Tibial artery (tissue), 4 donors: ENCODE data around the gene SPACA5B.
"Not testable (repeated sequence)": the region's sequence is repeated elsewhere in the genome, so short reads cannot be mapped to it uniquely, and the experiment has no call there.

ENCODE experiments used
- DNase-seq, 2 donors: peaks; one replicate each; pipeline ENCODE4 v3.0.0-alpha.2; 2019
- H3K27ac ChIP-seq, 2 donors: fragments of 200-600 bp; sonication (generic) in 1 of 2; 1 replicate in 1 of 2; 2 replicates in 1 of 2; pipeline ENCODE4 v1.5.1; 2018 to 2019; ENCODE audit warnings: mild to moderate bottlenecking in 1 of 2
- H3K27me3 ChIP-seq, 2 donors: fragments of 200-600 bp; sonication (generic) in 1 of 2; one replicate each; pipeline versions ENCODE4 v1.5.1 to v1.6.0; 2016 to 2019
- H3K36me3 ChIP-seq, 3 donors: fragments of 200-600 bp; sonication (generic) in 2 of 3; one replicate each; pipeline ENCODE4 v1.5.1; 2016 to 2019; ENCODE audit warnings: mild to moderate bottlenecking in 2 of 3
- H3K4me1 ChIP-seq, 4 donors: fragments of 200-600 bp; sonication (generic) in 2 of 4; 1 replicate in 3 of 4; 2 replicates in 1 of 4; pipeline ENCODE4 v1.5.1; 2016 to 2019
- H3K4me3 ChIP-seq, 2 donors: fragments of 200-600 bp; sonication (generic) in 1 of 2; 1 replicate in 1 of 2; 2 replicates in 1 of 2; pipeline ENCODE4 v1.5.1; 2018 to 2019; ENCODE audit warnings: mild to moderate bottlenecking in 2 of 2
- H3K9me3 ChIP-seq, 3 donors: fragments of 200-600 bp; sonication (generic) in 1 of 3; one replicate each; pipeline ENCODE4 v1.5.1; 2016 to 2019
- CTCF ChIP-seq, 2 experiments: fragments of 200-600 bp in 1 of 2; fragments of 450-650 bp in 1 of 2; IDR thresholded peaks; one replicate each; pipeline ENCODE4 v1.5.1; 2017 to 2019; ENCODE audit warnings: antibody characterized with exemption in 2 of 2, mild to moderate bottlenecking in 1 of 2, moderate library complexity in 1 of 2
- intact Hi-C: fragments of 100-400 bp; cut with DNase I; formaldehyde crosslinking; loops from one replicate; pipeline ENCODE4 v1.15.0; 2023; ENCODE audit warnings: low total_unique reads

The SPACA5B gene

GRCh38 chrX:48154796-48155195 lies 24.4 kb downstream of the SPACA5B start:
- Histone ChIP-seq H3K27me3 (no peaks in the 10 kb centered on the region), H3K27ac (no peak overlapping the region), H3K36me3 (no peaks in the 10 kb centered on the region), H3K4me1 (no peaks in the 10 kb centered on the region), H3K4me3 (no peak overlapping the region), H3K9me3 (no peaks in the 10 kb centered on the region)
- DNase-seq = no peak
- intact Hi-C loops = no loop called here
- TF ChIP-seq CTCF (IDR thresholded peaks at IDR 0.05) = no peak

- H3K36me3 ChIP-seq = no peaks in the 10 kb centered on the region
- H3K9me3 ChIP-seq = no peaks in the 10 kb centered on the region
- no peak overlapping the region for H3K27ac ChIP-seq
- intact Hi-C loops = no loop called here
- H3K27me3 ChIP-seq = no peaks in the 10 kb centered on the region
- no peak for DNase-seq
- H3K4me3 ChIP-seq = no peak overlapping the region
- no peak for TF ChIP-seq CTCF (IDR thresholded peaks at IDR 0.05)
- no peaks in the 10 kb centered on the region for H3K4me1 ChIP-seq
These were observed 25.6 kb downstream of the SPACA5B start for GRCh38 chrX:48156014-48156413.

- intact Hi-C loops = no loop called here
- DNase-seq = no peak
- H3K4me3 ChIP-seq = no peak overlapping the region
- H3K27ac ChIP-seq = no peak overlapping the region
- no peaks in the 10 kb centered on the region for H3K27me3 ChIP-seq
- no peaks in the 10 kb centered on the region for H3K36me3 ChIP-seq
- H3K4me1 ChIP-seq = no peaks in the 10 kb centered on the region
- TF ChIP-seq CTCF (IDR thresholded peaks at IDR 0.05) = no peak
- H3K9me3 ChIP-seq = no peaks in the 10 kb centered on the region
These were observed 34.8 kb downstream of the SPACA5B start for GRCh38 chrX:48165241-48165640.

GRCh38 chrX:48166322-48166721 lies 35.9 kb downstream of the SPACA5B start:
- intact Hi-C loops, H3K4me3 ChIP-seq, H3K36me3 ChIP-seq, H3K27ac ChIP-seq, H3K9me3 ChIP-seq, H3K4me1 ChIP-seq, DNase-seq, H3K27me3 ChIP-seq: not testable (repeated sequence)

- Histone ChIP-seq H3K27ac (no peak overlapping the region), H3K4me1 (no peaks in the 10 kb centered on the region), H3K36me3 (no peaks in the 10 kb centered on the region), H3K27me3 (no peaks in the 10 kb centered on the region), H3K4me3 (no peak overlapping the region), H3K9me3 (no peaks in the 10 kb centered on the region)
- intact Hi-C loops = no loop called here
- DNase-seq = no peak
- no peak for TF ChIP-seq CTCF (IDR thresholded peaks at IDR 0.05)
These were observed 49.3 kb downstream of the SPACA5B start for GRCh38 chrX:48179691-48180090.

- intact Hi-C loops = no loop called here
- TF ChIP-seq CTCF (IDR thresholded peaks at IDR 0.05) = no peak
These were observed 50.4 kb downstream of the SPACA5B start for GRCh38 chrX:48180811-48181210.

GRCh38 chrX:48181882-48182281 lies 51.5 kb downstream of the SPACA5B start:
- H3K27me3 ChIP-seq, H3K36me3 ChIP-seq, DNase-seq, H3K4me1 ChIP-seq, H3K4me3 ChIP-seq, intact Hi-C loops, H3K27ac ChIP-seq, H3K9me3 ChIP-seq: not testable (repeated sequence)

More at GRCh38 chrX:48180811-48181210, 50.4 kb downstream of the SPACA5B start:
- Histone ChIP-seq H3K27ac (no peak overlapping the region), H3K4me3 (no peak overlapping the region), H3K4me1 (no peaks in the 10 kb centered on the region), H3K36me3 (no peaks in the 10 kb centered on the region), H3K9me3 (no peaks in the 10 kb centered on the region), H3K27me3 (no peaks in the 10 kb centered on the region)
- no peak for DNase-seq
